ENCODE data around the gene ACADSB.

ACADSB gene

DNA sequence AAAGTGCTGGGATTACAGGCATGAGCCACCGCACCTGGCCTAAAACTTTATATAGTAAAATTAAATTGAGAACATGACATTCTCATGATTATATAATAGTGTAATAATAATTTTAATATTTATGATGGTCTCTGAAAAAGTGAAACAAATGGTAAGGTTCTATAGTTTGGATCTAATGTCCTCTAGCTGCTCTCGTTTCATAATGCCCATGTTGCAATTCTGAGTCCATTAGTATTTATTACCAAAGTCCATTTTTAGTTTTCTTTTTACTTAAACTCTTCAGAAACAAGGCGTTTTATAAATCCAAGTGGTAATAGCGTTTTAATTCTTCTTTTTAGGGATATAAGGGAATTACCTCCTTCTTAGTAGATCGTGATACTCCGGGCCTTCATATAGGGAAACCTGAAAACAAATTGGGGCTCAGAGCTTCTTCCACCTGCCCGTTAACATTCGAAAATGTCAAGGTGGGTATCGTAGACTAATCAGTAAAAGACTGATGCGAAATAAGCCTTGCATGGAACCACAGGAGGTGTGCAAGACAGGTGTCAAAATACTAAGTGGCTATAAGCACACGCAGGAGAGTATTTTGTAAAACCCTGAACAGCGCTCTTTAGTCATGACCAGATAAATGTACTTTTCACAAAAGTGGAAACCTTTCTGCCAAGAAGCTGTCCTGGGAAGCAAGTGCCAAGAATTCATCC lies 34.1 kb downstream of the ACADSB start:
- DNase-seq (ENCODE audit: low spot score): no peak

DNA sequence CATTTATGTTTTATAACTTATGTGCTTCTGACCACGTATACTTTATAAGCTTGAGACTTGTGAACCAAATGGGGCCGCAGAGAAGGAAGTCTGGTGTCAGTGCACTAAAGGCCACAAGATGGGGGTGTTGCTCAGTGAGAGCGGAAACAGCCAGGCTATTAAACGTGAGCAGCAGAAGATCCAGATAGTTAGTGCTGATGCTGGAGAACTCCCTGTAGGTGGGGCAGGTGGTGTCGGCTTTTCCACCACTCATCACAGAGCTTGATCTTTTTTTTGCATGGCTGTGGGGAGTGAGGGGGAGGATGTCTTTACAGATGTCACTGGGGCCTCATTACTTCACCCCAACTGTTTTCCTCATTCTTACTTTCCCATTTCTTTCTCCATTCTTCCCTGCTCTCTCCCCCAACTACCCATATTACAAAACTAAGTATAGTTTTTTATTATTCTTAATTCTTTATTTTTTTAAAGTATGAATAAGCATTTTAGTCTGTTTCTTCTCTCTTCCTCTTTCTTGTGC lies 34.7 kb downstream of the ACADSB start:
- DNase-seq (ENCODE audit: low spot score): peak; percentile 77

- peak; percentile 48 for DNase-seq (ENCODE audit: low spot score)
These were observed 35.6 kb downstream of the ACADSB start for GRCh38 chr10:123044391-123044790.

DNA sequence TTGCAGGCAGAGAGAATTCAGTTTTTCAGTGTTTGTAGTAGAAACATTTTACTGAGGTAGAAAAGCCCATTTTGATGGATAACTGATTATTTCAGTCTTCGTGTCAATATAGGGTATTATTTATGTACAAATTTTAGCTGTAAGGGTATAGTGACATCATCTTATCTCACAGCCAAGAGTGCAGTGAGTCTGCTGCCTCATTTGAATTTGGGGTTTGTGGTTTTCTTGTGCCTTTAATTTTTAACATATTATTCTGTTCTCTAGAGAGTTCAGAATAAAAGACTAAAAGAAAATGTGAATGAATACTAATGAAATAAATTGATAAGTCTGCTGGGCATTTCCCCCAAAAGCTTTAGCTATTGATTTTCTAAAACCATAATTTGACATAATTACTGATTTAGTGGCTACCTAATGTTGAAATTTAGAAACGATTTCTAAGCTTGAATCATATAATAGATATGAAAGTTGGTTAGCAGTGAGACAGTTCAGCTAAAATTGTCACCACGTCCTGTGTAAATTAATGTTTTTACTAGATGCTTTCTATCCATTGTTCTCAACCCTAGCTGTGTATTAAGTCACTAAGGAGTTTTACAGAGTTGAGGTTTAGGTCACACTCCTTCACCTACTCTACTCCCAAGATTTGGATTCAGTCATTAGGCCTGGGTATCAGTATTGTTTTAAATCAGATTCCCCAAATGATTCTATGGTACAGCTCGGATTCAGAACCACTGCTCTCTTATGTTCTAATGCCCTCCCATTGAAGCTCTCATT lies 37.3 kb downstream of the ACADSB start:
- no peak for DNase-seq (ENCODE audit: low spot score)

GRCh38 chr10:123057968-123058367 lies 49.2 kb downstream of the ACADSB start:
- no peak for DNase-seq (ENCODE audit: low spot score)

DNA sequence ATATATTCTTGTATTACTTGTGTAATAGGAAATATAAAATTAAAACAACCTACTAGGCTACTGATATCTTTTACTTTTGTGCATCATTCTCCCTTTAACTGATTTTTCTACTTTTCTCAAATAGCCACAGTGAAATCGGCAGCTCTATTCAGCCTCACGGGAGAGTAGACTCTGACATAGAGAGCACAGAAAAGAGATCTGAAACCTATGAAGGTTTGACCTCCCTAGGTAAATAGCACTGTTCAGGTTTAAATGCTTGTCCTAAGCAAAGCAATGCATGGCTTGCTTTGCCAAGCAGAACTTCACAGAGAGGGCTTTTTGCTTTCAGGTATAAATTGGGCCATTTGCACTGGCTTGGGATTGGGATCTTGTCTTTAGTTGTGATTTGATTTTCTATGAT lies 53.1 kb downstream of the ACADSB start:
- DNase-seq (ENCODE audit: low spot score): no peak

DNA sequence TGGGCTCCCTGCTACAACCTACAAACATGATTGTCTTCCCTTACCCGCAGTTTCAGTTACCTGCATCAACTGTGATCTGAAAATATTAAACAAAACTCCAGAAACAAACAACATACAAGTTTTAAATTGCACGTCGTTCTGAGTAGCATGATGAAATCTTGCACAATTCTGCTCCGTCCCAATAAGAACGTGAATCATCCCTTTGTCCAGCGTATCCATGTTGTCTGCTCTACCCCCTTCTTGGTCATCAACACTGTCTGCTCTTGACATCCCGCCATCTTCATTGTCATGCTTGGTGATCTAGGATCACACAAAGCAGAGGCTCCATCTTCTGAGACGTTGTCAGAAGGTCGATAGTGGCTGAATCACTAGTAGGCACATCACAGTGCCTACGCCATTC lies 53.9 kb downstream of the ACADSB start:
- no peak for DNase-seq (ENCODE audit: low spot score)

DNA sequence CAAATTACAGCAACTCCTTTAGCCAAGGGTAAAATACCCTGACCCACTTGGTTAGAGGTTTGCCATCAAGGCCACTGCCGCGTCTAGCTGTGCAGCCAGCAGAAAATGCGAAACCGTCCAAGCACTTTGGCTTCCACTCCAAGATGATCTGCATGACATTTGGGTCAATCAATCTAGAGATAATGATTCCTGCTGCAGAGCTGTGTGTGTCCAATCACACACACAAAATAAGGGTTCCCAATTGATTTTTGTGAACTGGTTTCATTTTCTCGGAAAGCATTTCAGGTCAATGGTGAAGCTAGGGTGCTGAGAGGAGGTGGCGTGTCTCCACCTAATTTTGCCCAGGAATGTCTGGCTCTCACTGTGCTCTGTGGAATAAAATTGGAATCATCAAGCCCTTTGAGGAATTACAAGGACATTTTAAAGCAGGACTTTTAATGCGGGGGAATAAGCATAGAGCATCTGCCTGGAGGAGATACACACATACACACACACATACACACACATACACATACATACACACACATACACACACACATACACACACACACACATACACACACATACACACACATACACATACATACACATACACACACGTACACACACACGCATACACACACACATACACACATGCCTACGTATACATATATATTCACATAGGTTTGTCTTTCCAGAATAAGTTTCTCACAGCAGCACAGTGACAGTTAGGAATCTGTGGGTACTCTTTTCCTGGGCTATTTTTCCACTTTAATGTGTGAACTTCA lies 59.5 kb downstream of the ACADSB start:
- no peak for DNase-seq (ENCODE audit: low spot score)

DNA sequence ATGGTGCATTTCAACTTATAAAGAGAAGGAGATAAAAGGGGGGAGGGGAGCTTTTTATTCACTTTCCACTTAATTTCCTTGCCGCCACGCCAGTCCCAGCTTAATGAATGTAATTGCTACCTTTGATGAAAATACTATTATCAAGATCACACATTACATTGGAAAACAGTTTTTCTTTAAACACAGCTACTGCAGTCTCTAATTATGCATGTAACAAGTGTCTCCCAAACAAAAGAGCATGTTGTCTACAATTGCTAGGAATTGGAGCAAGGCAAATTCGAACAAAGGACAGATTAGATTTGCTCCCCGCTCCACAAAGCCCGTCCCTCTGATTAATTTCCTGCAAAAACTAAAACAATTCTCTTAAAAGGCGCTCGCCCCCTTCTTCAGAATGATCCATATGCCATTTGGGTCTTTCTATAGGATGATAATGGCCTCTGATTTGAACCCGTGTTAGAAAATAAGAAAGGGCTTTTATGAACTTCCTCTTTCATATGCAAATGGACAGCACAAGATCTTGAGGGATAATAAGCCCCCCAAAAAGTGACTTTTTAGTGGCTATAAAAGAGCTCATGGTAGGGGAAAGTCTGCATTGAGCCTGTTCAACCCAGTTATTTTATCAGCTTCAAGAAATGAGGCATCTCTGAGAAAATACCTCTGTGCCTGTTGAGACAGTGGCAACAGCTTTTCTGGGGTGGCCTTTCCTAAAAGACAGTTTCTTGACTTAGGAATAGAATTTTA lies 60.6 kb downstream of the ACADSB start:
- DNase-seq (ENCODE audit: low spot score): no peak

DNA sequence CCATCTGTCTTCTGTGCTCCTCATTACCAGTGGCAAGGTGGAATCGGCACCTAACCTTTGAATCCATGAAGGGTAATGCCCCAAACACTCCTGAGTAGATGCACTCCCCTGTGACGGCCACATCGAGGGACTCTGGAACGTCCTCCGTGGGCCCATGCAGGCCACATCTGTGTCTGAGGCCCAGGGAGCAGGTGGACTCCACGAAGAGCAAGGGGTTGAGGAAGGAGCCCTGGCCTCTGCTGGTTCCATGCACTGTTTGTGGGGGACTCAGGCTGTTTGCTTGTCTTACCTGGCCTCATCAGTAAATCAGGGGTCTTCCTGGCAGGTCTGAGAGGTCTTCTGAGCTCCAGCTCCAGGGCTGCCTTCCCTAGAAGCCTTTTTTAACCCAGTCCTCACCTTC lies 64.4 kb downstream of the ACADSB start:
- DNase-seq (ENCODE audit: low spot score): no peak

GRCh38 chr10:123074215-123074614 lies 65.4 kb downstream of the ACADSB start:
- DNase-seq (ENCODE audit: low spot score): no peak

DNA sequence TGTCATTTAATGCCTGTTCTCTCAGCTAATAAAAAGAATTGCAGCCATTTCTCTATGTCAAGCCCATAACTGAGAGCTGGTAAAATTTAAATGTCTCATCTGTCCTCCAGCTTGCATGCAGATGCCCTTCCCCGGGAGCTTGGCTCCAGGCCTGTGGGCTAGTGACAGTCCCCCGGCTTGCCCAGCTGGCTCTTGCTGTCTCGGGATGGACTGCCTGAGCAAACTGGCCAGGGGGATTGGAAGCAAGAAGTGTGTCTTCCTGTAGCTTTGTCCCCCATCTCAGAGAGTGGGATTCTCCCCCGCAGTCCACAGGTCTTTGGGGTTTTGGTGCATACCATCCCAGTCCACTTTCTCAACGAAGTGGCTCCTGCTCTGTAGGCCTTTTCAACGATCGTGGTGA lies 73.1 kb downstream of the ACADSB start:
- no peak for DNase-seq (ENCODE audit: low spot score)

GRCh38 chr10:123083811-123084210 lies 75.0 kb downstream of the ACADSB start:
- no peak for DNase-seq (ENCODE audit: low spot score)

GRCh38 chr10:123086281-123086680 lies 77.5 kb downstream of the ACADSB start:
- DNase-seq (ENCODE audit: low spot score): no peak

- no peak for DNase-seq (ENCODE audit: low spot score)
These were observed 78.5 kb downstream of the ACADSB start for GRCh38 chr10:123087348-123087747.

- DNase-seq (ENCODE audit: low spot score): no peak
These were observed 79.0 kb downstream of the ACADSB start for GRCh38 chr10:123087786-123088185.

DNA sequence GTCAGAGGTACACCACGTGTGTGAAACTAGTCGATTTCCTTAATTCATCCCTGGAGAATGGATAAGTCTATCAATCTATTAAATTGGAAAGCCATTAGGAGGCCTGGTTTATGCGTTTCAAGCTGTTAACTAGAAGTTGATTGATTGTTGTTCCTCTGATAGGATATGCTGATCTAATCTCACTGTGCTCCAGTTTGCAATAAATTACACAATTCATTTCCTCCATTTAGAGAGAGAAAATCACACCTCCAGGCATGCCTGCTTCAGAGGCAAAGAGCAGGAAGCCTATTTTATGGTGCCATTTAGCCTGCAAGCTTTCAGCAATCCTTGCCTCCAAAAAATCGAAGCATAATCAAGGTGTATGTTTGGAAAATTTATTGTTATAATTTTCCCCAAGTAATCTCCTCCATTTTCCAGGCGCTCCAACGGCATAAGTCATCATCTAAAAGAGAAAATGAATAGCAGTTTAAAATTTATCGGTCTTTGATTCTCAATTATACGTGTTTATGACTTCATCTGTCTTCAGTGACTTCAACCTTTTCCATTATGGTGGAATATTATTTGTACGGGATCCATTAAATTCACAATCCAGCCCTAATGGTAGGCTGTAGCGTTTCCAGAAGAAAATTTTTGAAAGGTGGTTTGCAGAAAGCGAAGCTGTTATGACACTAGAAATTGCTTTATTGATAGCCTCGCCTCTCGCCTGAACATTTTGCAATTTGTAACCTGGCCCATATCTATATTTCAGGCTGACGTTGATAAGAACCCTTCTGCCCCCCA lies 84.0 kb downstream of the ACADSB start:
- DNase-seq (ENCODE audit: low spot score): no peak

DNA sequence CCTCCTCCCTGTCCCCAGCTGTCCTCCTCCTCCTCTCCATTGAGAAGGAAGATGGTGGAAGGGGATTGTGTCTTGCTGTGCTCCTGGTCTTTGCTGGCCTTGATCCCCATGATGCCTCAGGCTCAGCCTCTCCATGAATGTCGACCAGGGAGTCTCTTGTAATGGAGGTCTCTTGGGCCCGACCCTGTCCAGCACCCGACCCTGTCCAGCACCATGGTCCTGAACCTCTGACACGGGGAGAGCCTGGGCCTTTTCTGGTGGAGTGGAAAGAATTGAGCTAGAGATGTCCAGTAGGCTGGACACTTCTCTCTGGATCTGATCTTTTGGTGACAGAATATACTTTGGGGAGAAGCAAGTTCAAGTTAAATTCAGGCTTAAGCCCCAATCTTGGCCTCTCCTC lies 84.7 kb downstream of the ACADSB start:
- DNase-seq (ENCODE audit: low spot score): no peak

DNA sequence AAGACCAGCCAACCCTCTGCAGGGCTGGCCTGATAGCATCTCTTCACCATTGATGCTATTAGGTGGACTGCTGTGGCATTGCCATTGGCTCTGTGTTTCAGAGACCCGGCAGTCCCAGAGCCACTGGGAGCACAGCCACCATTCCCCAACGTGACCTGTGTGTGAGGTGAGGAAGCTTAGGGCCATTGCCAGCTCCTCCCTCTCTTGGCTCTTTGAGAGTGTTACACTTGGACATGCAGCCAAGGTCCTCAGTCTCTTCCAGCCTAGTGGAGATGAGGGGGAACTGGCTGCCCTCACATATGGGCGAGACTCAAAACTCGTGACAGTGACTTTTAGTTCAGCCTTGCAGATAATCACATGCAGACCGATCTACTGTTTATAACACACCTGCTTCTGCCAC lies 87.6 kb downstream of the ACADSB start:
- DNase-seq (ENCODE audit: low spot score): no peak

GRCh38 chr10:123097039-123097438 lies 88.2 kb downstream of the ACADSB start:
- no peak for DNase-seq (ENCODE audit: low spot score)
